Suppressor macrophage treated with lipopolysaccharide for 1 hour (primary cell): ENCODE measurements around the gene RAD50.
"Not testable (repeated sequence)": the region's sequence is repeated elsewhere in the genome, so short reads cannot be mapped to it uniquely, and the experiment has no call there.

Source experiments
- DNase-seq, 3 donors: peaks; one replicate each; pipeline ENCODE4 v3.0.0-alpha.2; 2020 to 2022

The RAD50 gene

GRCh38 chr5:132559383-132560060, 2.7 kb downstream of the RAD50 start:
- DNase-seq, result no peak

GRCh38 chr5:132561601-132562000, 4.8 kb downstream of the RAD50 start:
- no peak for DNase-seq

- DNase-seq, result not testable (repeated sequence)
Observed at GRCh38 chr5:132564555-132564954, 7.8 kb downstream of the RAD50 start.

GRCh38 chr5:132566657-132567056, 9.9 kb downstream of the RAD50 start:
- no peak for DNase-seq

- no peak for DNase-seq
Observed at GRCh38 chr5:132576123-132576522, 19.3 kb downstream of the RAD50 start.

- not testable (repeated sequence) for DNase-seq
Observed at GRCh38 chr5:132584560-132584959, 27.8 kb downstream of the RAD50 start.

- no peak for DNase-seq
Observed at GRCh38 chr5:132586063-132586462, 29.3 kb downstream of the RAD50 start.

GRCh38 chr5:132589467-132589866, 32.7 kb downstream of the RAD50 start:
- DNase-seq, result no peak

GRCh38 chr5:132591145-132591544, 34.4 kb downstream of the RAD50 start:
- DNase-seq, result no peak

GRCh38 chr5:132592521-132592920, 35.7 kb downstream of the RAD50 start:
- DNase-seq, result no peak

GRCh38 chr5:132594170-132594569, 37.4 kb downstream of the RAD50 start:
- no peak for DNase-seq

GRCh38 chr5:132595624-132596023, 38.8 kb downstream of the RAD50 start:
- DNase-seq, result no peak

GRCh38 chr5:132601071-132601728, 44.4 kb downstream of the RAD50 start:
- no peak for DNase-seq

GRCh38 chr5:132607095-132607494, 50.3 kb downstream of the RAD50 start:
- DNase-seq, result no peak

GRCh38 chr5:132608107-132608506, 51.3 kb downstream of the RAD50 start:
- DNase-seq, result no peak

GRCh38 chr5:132611965-132612364, 55.2 kb downstream of the RAD50 start:
- DNase-seq, result no peak

- no peak for DNase-seq
Observed at GRCh38 chr5:132612846-132613245, 56.1 kb downstream of the RAD50 start.

GRCh38 chr5:132621699-132622098, 64.9 kb downstream of the RAD50 start:
- DNase-seq, result no peak

- DNase-seq, result no peak
Observed at GRCh38 chr5:132622608-132623007, 65.8 kb downstream of the RAD50 start.

GRCh38 chr5:132627470-132627869, 70.7 kb downstream of the RAD50 start:
- no peak for DNase-seq

- no peak for DNase-seq
Observed at GRCh38 chr5:132628814-132629213, 72.0 kb downstream of the RAD50 start.

GRCh38 chr5:132629230-132629944, 72.6 kb downstream of the RAD50 start:
- no peak for DNase-seq

- DNase-seq, result not testable (repeated sequence)
Observed at GRCh38 chr5:132633587-132633986, 76.8 kb downstream of the RAD50 start.

- DNase-seq, result no peak
Observed at GRCh38 chr5:132635873-132636272, 79.1 kb downstream of the RAD50 start.
